Articular chondrocyte of knee joint (primary cell): ENCODE data around the gene SAMD9. TPM values are rescaled to one million over a fixed set of nuclear protein-coding genes. Genes with fewer than 3 reads are reported as not detected.

Experiments
- total RNA-seq: library from RNA; depleted of rRNA; stranded (reverse); fragments of >200 nt; gene quantifications from 2 replicates; pipeline ENCODE4 v1.2.3, GENCODE V29; 2012

The SAMD9 gene
- 32.9 and 70.8 TPM in 2 replicates for total RNA-seq

GRCh38 chr7:93117852-93118530 lies at the start of gene SAMD9:
SAMD9 (minus strand) TSS chr7:93117979; CDS start chr7:93106097, 11,882 bp downstream.

GRCh38 chr7:93148144-93148543 lies 30.4 kb upstream of the SAMD9 start, which contains the start of gene SAMD9L:
SAMD9L (minus strand) TSS chr7:93148385; CDS start chr7:93135971, 12,414 bp downstream.

Other genes with a start within 250 kb of the SAMD9 start
- gene SAMD9L, start 30.4 kb upstream of the SAMD9 start, total RNA-seq = 30.7 and 48.0 TPM in 2 replicates
- gene HEPACAM2, start 108.5 kb upstream of the SAMD9 start, total RNA-seq = under 0.01 TPM in 1 of 2 replicates, not detected in the other
- gene VPS50, start 114.4 kb upstream of the SAMD9 start, total RNA-seq = 34.5 and 37.1 TPM in 2 replicates